Suprapubic skin (tissue), 4 donors: Measurements from ENCODE around the gene RBM47. TPM values are rescaled to one million over a fixed set of nuclear protein-coding genes. Genes with fewer than 3 reads are reported as not detected.
"Not testable (repeated sequence)": the region's sequence is repeated elsewhere in the genome, so short reads cannot be mapped to it uniquely, and the experiment has no call there.

Source experiments
- DNase-seq, 2 donors: peaks; one replicate each; pipeline ENCODE4 v3.0.0-alpha.2; 2019; ENCODE audit warnings: low spot score in 2 of 2
- H3K27ac ChIP-seq: fragments of 200-600 bp; sonication (generic); one replicate; pipeline ENCODE4 v1.5.1; 2019
- H3K27me3 ChIP-seq: fragments of 200-600 bp; sonication (generic); one replicate; pipeline ENCODE4 v1.5.1; 2019
- H3K36me3 ChIP-seq: fragments of 200-600 bp; sonication (generic); one replicate; pipeline ENCODE4 v1.5.1; 2019
- H3K4me1 ChIP-seq: fragments of 200-600 bp; sonication (generic); one replicate; pipeline ENCODE4 v1.5.1; 2019
- H3K4me3 ChIP-seq: fragments of 200-600 bp; sonication (generic); one replicate; pipeline ENCODE4 v1.5.1; 2019; ENCODE audit warnings: mild to moderate bottlenecking
- H3K9me3 ChIP-seq: fragments of 200-600 bp; sonication (generic); one replicate; pipeline ENCODE4 v1.5.1; 2019
- CTCF ChIP-seq, 2 donors: fragments of 200-600 bp in 1 of 2; fragments of 450-650 bp in 1 of 2; sonication (generic) in 1 of 2; IDR thresholded peaks; one replicate each; pipeline ENCODE4 v1.5.1; 2016 to 2019; ENCODE audit warnings: antibody characterized with exemption in 2 of 2, mild to moderate bottlenecking in 1 of 2, moderate library complexity in 1 of 2
- EP300 ChIP-seq: sonication (generic); formaldehyde crosslinking; IDR thresholded peaks from one replicate; pipeline ENCODE4 v1.6.1; 2017; ENCODE audit warnings: antibody characterized with exemption
- POLR2A ChIP-seq, 2 donors: fragments of 450-650 bp; IDR thresholded peaks; one replicate each; pipeline ENCODE4 v1.6.1; 2017; ENCODE audit warnings: antibody characterized with exemption in 2 of 2, mild to moderate bottlenecking in 2 of 2, moderate library complexity in 2 of 2
- POLR2AphosphoS5 ChIP-seq, 3 donors: sonication (generic); formaldehyde crosslinking; IDR thresholded peaks; one replicate each; pipeline ENCODE4 v1.6.1; 2017; ENCODE audit warnings: antibody characterized with exemption in 3 of 3
- whole genome bisulfite sequencing: methylation state at CpG from one replicate; pipeline ENCODE4 v1.1.5; 2018; 5-methylcytosine and 5-hydroxymethylcytosine counted together
- total RNA-seq, 4 donors: library from RNA; depleted of rRNA; stranded (reverse); fragments of >200 nt; gene quantifications; one replicate each; pipeline ENCODE4 v1.1.0, GENCODE V29; 2016

Gene RBM47
- total RNA-seq, 4 donors from 2014 or later: 40.2 to 286 (median 47.4) TPM

GRCh38 chr4:40562681-40563080 lies 67.0 kb downstream of the RBM47 start:
- Histone ChIP-seq H3K27me3 (no peaks in the 10 kb centered on the region), H3K4me1 (no peaks in the 10 kb centered on the region), H3K27ac (no peak overlapping the region), H3K9me3 (no peaks in the 10 kb centered on the region), H3K36me3 (no peaks in the 10 kb centered on the region), H3K4me3 (no peak overlapping the region)
- WGBS: 83% methylated on average over 7 of the region's 7 CpGs
- no peak for TF ChIP-seq CTCF (IDR thresholded peaks at IDR 0.05)
- TF ChIP-seq POLR2A (IDR thresholded peaks at IDR 0.05): no peak
- TF ChIP-seq POLR2AphosphoS5 (IDR thresholded peaks at IDR 0.05): no peak
- TF ChIP-seq EP300: no peak
- DNase-seq: no peak

- no peaks in the 10 kb centered on the region for H3K9me3 ChIP-seq
- H3K4me3 ChIP-seq: no peak overlapping the region
- no peak for DNase-seq
- H3K27me3 ChIP-seq: no peaks in the 10 kb centered on the region
- H3K27ac ChIP-seq: no peak overlapping the region
- WGBS: 96% methylated on average over 6 of the region's 6 CpGs
- no peaks in the 10 kb centered on the region for H3K4me1 ChIP-seq
- no peaks in the 10 kb centered on the region for H3K36me3 ChIP-seq
- TF ChIP-seq POLR2AphosphoS5 (IDR thresholded peaks at IDR 0.05) (no peak), EP300 (no peak)
Observed at GRCh38 chr4:40562208-40562607, 67.5 kb downstream of the RBM47 start.

GRCh38 chr4:40561543-40562177 lies 68.0 kb downstream of the RBM47 start:
- WGBS: 93% methylated on average over 7 of the region's 7 CpGs
- H3K4me3 ChIP-seq, H3K27ac ChIP-seq, H3K4me1 ChIP-seq, DNase-seq, H3K9me3 ChIP-seq, H3K27me3 ChIP-seq, H3K36me3 ChIP-seq: not testable (repeated sequence)

- H3K36me3 ChIP-seq: no peaks in the 10 kb centered on the region
- 70% methylated on average over 5 of the region's 5 CpGs for WGBS
- H3K9me3 ChIP-seq: no peaks in the 10 kb centered on the region
- H3K27me3 ChIP-seq: no peaks in the 10 kb centered on the region
- no peak for DNase-seq
- no peak overlapping the region for H3K4me3 ChIP-seq
- TF ChIP-seq POLR2A (IDR thresholded peaks at IDR 0.05) (no peak), POLR2AphosphoS5 (IDR thresholded peaks at IDR 0.05) (no peak), CTCF (IDR thresholded peaks at IDR 0.05) (no peak)
- no peaks in the 10 kb centered on the region for H3K4me1 ChIP-seq
- peak overlapping the region; percentile 3 for H3K27ac ChIP-seq
Observed at GRCh38 chr4:40559585-40560465, 69.8 kb downstream of the RBM47 start.

- Histone ChIP-seq H3K9me3 (no peaks in the 10 kb centered on the region), H3K4me1 (peaks cover 2% of the 10 kb centered on the region), H3K27me3 (no peaks in the 10 kb centered on the region), H3K27ac (no peak overlapping the region), H3K36me3 (no peaks in the 10 kb centered on the region), H3K4me3 (no peak overlapping the region)
- DNase-seq: no peak
- no peak for TF ChIP-seq POLR2AphosphoS5 (IDR thresholded peaks at IDR 0.05)
- TF ChIP-seq POLR2A (IDR thresholded peaks at IDR 0.05): no peak
- no peak for TF ChIP-seq EP300
- TF ChIP-seq CTCF (IDR thresholded peaks at IDR 0.05): no peak
- WGBS: 88% methylated on average over 2 of the region's 2 CpGs
Observed at GRCh38 chr4:40557736-40558135, 71.9 kb downstream of the RBM47 start.

- WGBS: 88% methylated on average over 15 of the region's 15 CpGs
Observed at GRCh38 chr4:40555176-40555900, 74.3 kb downstream of the RBM47 start.

GRCh38 chr4:40554641-40555040 lies 75.0 kb downstream of the RBM47 start:
- WGBS: 78% methylated on average over 12 of the region's 12 CpGs
- Histone ChIP-seq H3K27ac (peak overlapping the region; percentile 37), H3K4me1 (peaks cover 16% of the 10 kb centered on the region)
- not testable (repeated sequence) for H3K27me3 ChIP-seq, H3K36me3 ChIP-seq, H3K4me3 ChIP-seq, DNase-seq, H3K9me3 ChIP-seq

More at GRCh38 chr4:40555176-40555900, 74.3 kb downstream of the RBM47 start:
- Histone ChIP-seq H3K4me1 (peaks cover 14% of the 10 kb centered on the region), H3K9me3 (no peaks in the 10 kb centered on the region), H3K27me3 (no peaks in the 10 kb centered on the region), H3K36me3 (no peaks in the 10 kb centered on the region), H3K4me3 (no peak overlapping the region), H3K27ac (peak overlapping the region; percentile 37)
- DNase-seq: no peak
- TF ChIP-seq CTCF (IDR thresholded peaks at IDR 0.05): no peak
- TF ChIP-seq POLR2A (IDR thresholded peaks at IDR 0.05): no peak
- no peak for TF ChIP-seq POLR2AphosphoS5 (IDR thresholded peaks at IDR 0.05)
- no peak for TF ChIP-seq EP300
